ENCODE measurements around the gene ORAI3.
A peak's percentile ranks its signal among the peaks of the same experiment; 100 is the strongest.

The ORAI3 gene

GRCh38 chr16:30980023-30980371 lies 31.1 kb downstream of the ORAI3 start:
- Histone ChIP-seq H3K9ac (ENCODE audit: low read length) (no peak overlapping the region), H3K36me3 (ENCODE audit: control insufficient read depth, insufficient read depth, low read length, severe bottlenecking) (peaks cover 73% of the 10 kb centered on the region), H3K4me3 (ENCODE audit: low read length) (no peak overlapping the region), H3K4me1 (ENCODE audit: control insufficient read depth, insufficient read depth, low read length) (peaks cover 10% of the 10 kb centered on the region), H3K27me3 (replicated peaks; ENCODE audit: control insufficient read depth, insufficient read depth, low read length) (no peaks in the 10 kb centered on the region), H3K9me3 (ENCODE audit: control insufficient read depth, low read length) (no peaks in the 10 kb centered on the region)
- no peak for DNase-seq (ENCODE audit: low read depth)

- H3K9me3 ChIP-seq (ENCODE audit: control insufficient read depth, low read length) = no peaks in the 10 kb centered on the region
- DNase-seq (ENCODE audit: low read depth) = no peak
- H3K27me3 ChIP-seq (replicated peaks; ENCODE audit: control insufficient read depth, insufficient read depth, low read length) = no peaks in the 10 kb centered on the region
- H3K36me3 ChIP-seq (ENCODE audit: control insufficient read depth, insufficient read depth, low read length, severe bottlenecking) = peaks cover 68% of the 10 kb centered on the region
- H3K4me1 ChIP-seq (ENCODE audit: control insufficient read depth, insufficient read depth, low read length) = peaks cover 14% of the 10 kb centered on the region
- no peak overlapping the region for H3K9ac ChIP-seq (ENCODE audit: low read length)
- no peak overlapping the region for H3K4me3 ChIP-seq (ENCODE audit: low read length)
Observed at GRCh38 chr16:30980434-30980833, 31.6 kb downstream of the ORAI3 start.

- H3K4me1 ChIP-seq (ENCODE audit: control insufficient read depth, insufficient read depth, low read length) = peaks cover 19% of the 10 kb centered on the region
- no peak overlapping the region for H3K9ac ChIP-seq (ENCODE audit: low read length)
- H3K9me3 ChIP-seq (ENCODE audit: control insufficient read depth, low read length) = no peaks in the 10 kb centered on the region
- no peaks in the 10 kb centered on the region for H3K27me3 ChIP-seq (replicated peaks; ENCODE audit: control insufficient read depth, insufficient read depth, low read length)
- DNase-seq (ENCODE audit: low read depth) = no peak
- H3K36me3 ChIP-seq (ENCODE audit: control insufficient read depth, insufficient read depth, low read length, severe bottlenecking) = peaks cover 63% of the 10 kb centered on the region
- no peak overlapping the region for H3K4me3 ChIP-seq (ENCODE audit: low read length)
Observed at GRCh38 chr16:30980959-30981358, 32.1 kb downstream of the ORAI3 start.

GRCh38 chr16:30982548-30983288 lies 33.9 kb downstream of the ORAI3 start:
- H3K27me3 ChIP-seq (replicated peaks; ENCODE audit: control insufficient read depth, insufficient read depth, low read length) = no peaks in the 10 kb centered on the region
- peaks cover 48% of the 10 kb centered on the region for H3K36me3 ChIP-seq (ENCODE audit: control insufficient read depth, insufficient read depth, low read length, severe bottlenecking)
- DNase-seq (ENCODE audit: low read depth) = no peak
- H3K9me3 ChIP-seq (ENCODE audit: control insufficient read depth, low read length) = no peaks in the 10 kb centered on the region
- H3K9ac ChIP-seq (ENCODE audit: low read length) = no peak overlapping the region
- no peak overlapping the region for H3K4me3 ChIP-seq (ENCODE audit: low read length)
- H3K4me1 ChIP-seq (ENCODE audit: control insufficient read depth, insufficient read depth, low read length) = peaks cover 29% of the 10 kb centered on the region

GRCh38 chr16:30983289-30983889 lies 34.5 kb downstream of the ORAI3 start:
- Histone ChIP-seq H3K36me3 (ENCODE audit: control insufficient read depth, insufficient read depth, low read length, severe bottlenecking) (peaks cover 41% of the 10 kb centered on the region), H3K27me3 (replicated peaks; ENCODE audit: control insufficient read depth, insufficient read depth, low read length) (no peaks in the 10 kb centered on the region), H3K4me3 (ENCODE audit: low read length) (no peak overlapping the region), H3K9ac (ENCODE audit: low read length) (no peak overlapping the region), H3K4me1 (ENCODE audit: control insufficient read depth, insufficient read depth, low read length) (peaks cover 29% of the 10 kb centered on the region), H3K9me3 (ENCODE audit: control insufficient read depth, low read length) (no peaks in the 10 kb centered on the region)
- no peak for DNase-seq (ENCODE audit: low read depth)

- peaks cover 29% of the 10 kb centered on the region for H3K4me1 ChIP-seq (ENCODE audit: control insufficient read depth, insufficient read depth, low read length)
- H3K4me3 ChIP-seq (ENCODE audit: low read length) = no peak overlapping the region
- H3K9ac ChIP-seq (ENCODE audit: low read length) = no peak overlapping the region
- H3K27me3 ChIP-seq (replicated peaks; ENCODE audit: control insufficient read depth, insufficient read depth, low read length) = no peaks in the 10 kb centered on the region
- no peaks in the 10 kb centered on the region for H3K9me3 ChIP-seq (ENCODE audit: control insufficient read depth, low read length)
- H3K36me3 ChIP-seq (ENCODE audit: control insufficient read depth, insufficient read depth, low read length, severe bottlenecking) = peaks cover 37% of the 10 kb centered on the region
- no peak for DNase-seq (ENCODE audit: low read depth)
Observed at GRCh38 chr16:30983898-30984610, 35.2 kb downstream of the ORAI3 start.

DNA sequence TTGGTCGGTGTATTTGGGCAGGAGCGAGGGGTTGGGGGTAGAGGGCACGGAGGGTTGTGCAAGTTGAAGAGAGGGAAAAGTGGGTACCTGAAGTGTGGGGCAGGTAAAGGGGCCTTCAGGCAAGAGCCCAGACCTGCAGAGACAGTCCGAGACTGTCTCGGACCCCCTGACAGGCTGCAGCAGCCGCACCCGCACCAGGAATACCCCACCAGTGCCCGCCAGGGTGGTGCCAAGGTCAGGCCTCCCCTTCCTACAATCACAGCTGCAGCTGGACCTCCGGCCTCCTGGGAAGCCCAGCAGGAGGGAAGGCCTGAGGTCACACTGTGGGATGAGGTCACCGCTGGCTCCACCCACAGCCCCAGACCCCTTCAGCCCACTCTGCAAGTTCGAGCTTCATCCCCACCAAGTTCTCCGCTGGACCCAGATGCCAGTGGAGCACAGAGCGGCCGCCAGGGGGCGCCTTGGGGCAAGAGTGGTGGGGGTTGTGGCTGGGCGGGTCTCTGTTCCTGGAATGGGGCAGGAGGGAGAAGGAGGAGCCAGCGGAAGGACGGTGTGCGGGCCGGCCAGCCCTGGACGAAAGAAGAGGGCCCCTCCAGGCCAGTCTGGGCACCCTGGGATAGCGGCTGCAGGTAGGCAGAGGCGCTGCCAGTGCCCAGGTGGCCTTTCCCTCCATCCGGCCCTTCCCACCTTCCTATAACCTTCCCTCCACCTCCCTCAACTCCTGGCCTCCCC lies 36.0 kb downstream of the ORAI3 start, which contains the start of gene HSD3B7:
Gene HSD3B7, plus strand, starts transcription at position 539 of the 732 bp plus-strand sequence. CDS start 452 bp downstream, outside the sequence.
- Histone ChIP-seq H3K9ac (ENCODE audit: low read length) (peak within 1 kb of the TSS; percentile 83), H3K27me3 (replicated peaks; ENCODE audit: control insufficient read depth, insufficient read depth, low read length) (no peaks in the 10 kb centered on the region), H3K4me3 (ENCODE audit: low read length) (peak within 1 kb of the TSS; percentile 76), H3K9me3 (ENCODE audit: control insufficient read depth, low read length) (no peaks in the 10 kb centered on the region), H3K4me1 (ENCODE audit: control insufficient read depth, insufficient read depth, low read length) (peaks cover 29% of the 10 kb centered on the region), H3K36me3 (ENCODE audit: control insufficient read depth, insufficient read depth, low read length, severe bottlenecking) (peaks cover 31% of the 10 kb centered on the region)
- peak; percentile 94 for DNase-seq (ENCODE audit: low read depth)

- H3K4me3 ChIP-seq (ENCODE audit: low read length) = peak overlapping the region; percentile 76
- peaks cover 29% of the 10 kb centered on the region for H3K4me1 ChIP-seq (ENCODE audit: control insufficient read depth, insufficient read depth, low read length)
- no peaks in the 10 kb centered on the region for H3K27me3 ChIP-seq (replicated peaks; ENCODE audit: control insufficient read depth, insufficient read depth, low read length)
- H3K36me3 ChIP-seq (ENCODE audit: control insufficient read depth, insufficient read depth, low read length, severe bottlenecking) = peaks cover 24% of the 10 kb centered on the region
- H3K9ac ChIP-seq (ENCODE audit: low read length) = peak overlapping the region; percentile 83
- no peaks in the 10 kb centered on the region for H3K9me3 ChIP-seq (ENCODE audit: control insufficient read depth, low read length)
- no peak for DNase-seq (ENCODE audit: low read depth)
Observed at GRCh38 chr16:30985401-30986128, 36.7 kb downstream of the ORAI3 start.

DNA sequence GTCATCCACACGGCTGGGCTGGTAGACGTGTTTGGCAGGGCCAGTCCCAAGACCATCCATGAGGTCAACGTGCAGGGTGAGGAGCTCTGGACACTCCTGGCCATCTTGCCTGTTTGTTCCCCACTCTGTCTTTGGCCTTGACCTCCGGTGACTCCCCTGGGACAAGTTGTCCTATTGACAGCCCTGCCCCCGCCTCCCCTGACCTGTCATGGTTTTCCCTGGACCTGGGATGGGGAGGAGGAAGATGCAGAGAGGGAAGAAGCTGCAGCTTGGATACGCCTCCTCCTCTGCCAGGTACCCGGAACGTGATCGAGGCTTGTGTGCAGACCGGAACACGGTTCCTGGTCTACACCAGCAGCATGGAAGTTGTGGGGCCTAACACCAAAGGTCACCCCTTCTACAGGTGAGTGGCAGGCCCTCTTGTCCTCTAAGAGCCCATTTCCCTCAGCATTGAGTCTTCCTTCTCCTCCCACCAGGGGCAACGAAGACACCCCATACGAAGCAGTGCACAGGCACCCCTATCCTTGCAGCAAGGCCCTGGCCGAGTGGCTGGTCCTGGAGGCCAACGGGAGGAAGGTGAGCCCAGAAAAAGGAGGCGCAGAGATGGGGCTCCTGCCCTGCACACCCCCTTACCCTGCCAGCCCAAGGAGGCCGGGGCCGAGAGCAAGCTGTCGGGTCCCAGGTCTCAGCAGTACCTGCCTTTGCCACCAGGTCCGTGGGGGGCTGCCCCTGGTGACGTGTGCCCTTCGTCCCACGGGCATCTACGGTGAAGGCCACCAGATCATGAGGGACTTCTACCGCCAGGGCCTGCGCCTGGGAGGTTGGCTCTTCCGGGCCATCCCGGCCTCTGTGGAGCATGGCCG lies 37.5 kb downstream of the ORAI3 start:
- peaks cover 29% of the 10 kb centered on the region for H3K4me1 ChIP-seq (ENCODE audit: control insufficient read depth, insufficient read depth, low read length)
- no peaks in the 10 kb centered on the region for H3K9me3 ChIP-seq (ENCODE audit: control insufficient read depth, low read length)
- H3K27me3 ChIP-seq (replicated peaks; ENCODE audit: control insufficient read depth, insufficient read depth, low read length) = no peaks in the 10 kb centered on the region
- DNase-seq (ENCODE audit: low read depth) = no peak
- peak overlapping the region; percentile 83 for H3K9ac ChIP-seq (ENCODE audit: low read length)
- H3K36me3 ChIP-seq (ENCODE audit: control insufficient read depth, insufficient read depth, low read length, severe bottlenecking) = peaks cover 17% of the 10 kb centered on the region
- H3K4me3 ChIP-seq (ENCODE audit: low read length) = peak overlapping the region; percentile 76

- Histone ChIP-seq H3K9ac (ENCODE audit: low read length) (no peak overlapping the region), H3K9me3 (ENCODE audit: control insufficient read depth, low read length) (no peaks in the 10 kb centered on the region), H3K4me3 (ENCODE audit: low read length) (no peak overlapping the region), H3K36me3 (ENCODE audit: control insufficient read depth, insufficient read depth, low read length, severe bottlenecking) (peaks cover 11% of the 10 kb centered on the region), H3K4me1 (ENCODE audit: control insufficient read depth, insufficient read depth, low read length) (peaks cover 26% of the 10 kb centered on the region), H3K27me3 (replicated peaks; ENCODE audit: control insufficient read depth, insufficient read depth, low read length) (no peaks in the 10 kb centered on the region)
- DNase-seq (ENCODE audit: low read depth) = no peak
Observed at GRCh38 chr16:30987581-30988190, 38.8 kb downstream of the ORAI3 start.
